ENCODE results near the gene TRIM9. TPM values are rescaled to one million over a fixed set of nuclear protein-coding genes. Genes with fewer than 3 reads are reported as not detected.

The TRIM9 gene
- total RNA-seq, 1 donor from 2014 or later = 1.3 TPM

DNA sequence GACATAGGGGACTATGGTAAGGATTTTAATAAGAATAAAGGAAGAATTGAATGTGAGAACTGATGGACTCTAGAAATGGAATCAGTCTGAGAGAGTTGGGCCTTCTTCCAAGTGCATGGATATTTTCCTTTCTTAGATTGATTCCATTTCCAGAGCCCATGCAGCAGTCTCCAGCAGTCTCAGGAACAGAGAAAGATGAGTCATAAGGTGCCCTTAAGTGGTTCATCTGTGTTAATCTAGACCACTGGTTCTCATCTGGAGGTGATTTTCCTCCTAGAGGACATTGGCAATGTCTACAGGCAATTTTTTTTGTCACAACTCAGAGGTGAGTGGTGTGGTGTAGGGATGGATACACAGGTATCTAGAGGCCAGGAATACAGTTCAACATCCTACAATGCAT, 25.9 kb downstream of the TRIM9 start:
- Histone ChIP-seq H3K27ac (no peak overlapping the region), H3K9me3 (ENCODE audit: low read depth) (no peaks in the 10 kb centered on the region), H4K20me1 (ENCODE audit: low read depth) (no peaks in the 10 kb centered on the region), H3K4me3 (no peak overlapping the region), H3F3A (ENCODE audit: low read depth) (no peaks in the 10 kb centered on the region), H3K4me1 (no peaks in the 10 kb centered on the region), H3K27me3 (no peaks in the 10 kb centered on the region), H3K79me2 (ENCODE audit: low read depth) (no peaks in the 10 kb centered on the region), H3K36me3 (no peaks in the 10 kb centered on the region), H3K9ac (no peak overlapping the region), H3K4me2 (no peak overlapping the region), H2AFZ (replicated peaks) (no peak overlapping the region)
- Mint-ChIP-seq H3K4me3 (no peak overlapping the region), H3K36me3 (no peaks in the 10 kb centered on the region), H3K27me3 (ENCODE audit: insufficient read depth, low read depth) (no peaks in the 10 kb centered on the region), H3K4me1 (peaks cover 3% of the 10 kb centered on the region), H3K9me3 (peaks cover 9% of the 10 kb centered on the region), H3K27ac (no peak overlapping the region)
- DNase-seq (ENCODE audit: low spot score) = no peak
- TF ChIP-seq, protein P1, sequence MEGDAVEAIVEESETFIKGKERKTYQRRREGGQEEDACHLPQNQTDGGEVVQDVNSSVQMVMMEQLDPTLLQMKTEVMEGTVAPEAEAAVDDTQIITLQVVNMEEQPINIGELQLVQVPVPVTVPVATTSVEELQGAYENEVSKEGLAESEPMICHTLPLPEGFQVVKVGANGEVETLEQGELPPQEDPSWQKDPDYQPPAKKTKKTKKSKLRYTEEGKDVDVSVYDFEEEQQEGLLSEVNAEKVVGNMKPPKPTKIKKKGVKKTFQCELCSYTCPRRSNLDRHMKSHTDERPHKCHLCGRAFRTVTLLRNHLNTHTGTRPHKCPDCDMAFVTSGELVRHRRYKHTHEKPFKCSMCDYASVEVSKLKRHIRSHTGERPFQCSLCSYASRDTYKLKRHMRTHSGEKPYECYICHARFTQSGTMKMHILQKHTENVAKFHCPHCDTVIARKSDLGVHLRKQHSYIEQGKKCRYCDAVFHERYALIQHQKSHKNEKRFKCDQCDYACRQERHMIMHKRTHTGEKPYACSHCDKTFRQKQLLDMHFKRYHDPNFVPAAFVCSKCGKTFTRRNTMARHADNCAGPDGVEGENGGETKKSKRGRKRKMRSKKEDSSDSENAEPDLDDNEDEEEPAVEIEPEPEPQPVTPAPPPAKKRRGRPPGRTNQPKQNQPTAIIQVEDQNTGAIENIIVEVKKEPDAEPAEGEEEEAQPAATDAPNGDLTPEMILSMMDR (IDR thresholded peaks at IDR 0.05) = no peak

DNA sequence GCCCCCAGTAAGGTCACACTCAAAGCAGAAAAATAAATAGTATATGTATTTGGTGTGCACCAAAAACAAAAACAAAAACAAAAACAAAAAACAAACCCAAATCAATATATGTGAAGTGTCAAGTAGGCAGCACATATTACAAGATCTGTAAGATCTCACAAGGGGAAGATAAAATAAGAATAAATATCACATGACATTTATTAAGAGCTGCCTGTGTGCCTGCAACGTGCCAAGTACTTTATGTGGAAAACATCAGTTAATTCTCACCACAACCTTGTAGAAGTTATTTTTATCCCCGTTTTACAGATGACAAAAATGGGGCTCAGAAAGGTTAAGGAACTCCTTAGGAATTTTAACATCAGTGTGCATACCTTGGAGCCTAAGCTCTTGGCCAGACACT, 26.6 kb downstream of the TRIM9 start:
- no peaks in the 10 kb centered on the region for H3K79me2 ChIP-seq (ENCODE audit: low read depth)
- no peaks in the 10 kb centered on the region for H3K9me3 ChIP-seq (ENCODE audit: low read depth)
- DNase-seq (ENCODE audit: low spot score) = no peak
- H3K27ac ChIP-seq = no peak overlapping the region
- H3K27ac Mint-ChIP-seq = no peak overlapping the region
- no peak overlapping the region for H3K4me3 Mint-ChIP-seq
- no peak overlapping the region for H3K4me2 ChIP-seq
- H2AFZ ChIP-seq (replicated peaks) = no peak overlapping the region
- H3K9ac ChIP-seq = no peak overlapping the region
- no peaks in the 10 kb centered on the region for H4K20me1 ChIP-seq (ENCODE audit: low read depth)
- no peaks in the 10 kb centered on the region for H3K36me3 ChIP-seq
- no peaks in the 10 kb centered on the region for H3K4me1 ChIP-seq
- H3F3A ChIP-seq (ENCODE audit: low read depth) = no peaks in the 10 kb centered on the region
- TF ChIP-seq EZH2 (IDR thresholded peaks at IDR 0.05) (no peak), EZH2phosphoT487 (IDR thresholded peaks at IDR 0.05) (no peak)
- TF ChIP-seq, protein P1 (IDR thresholded peaks at IDR 0.05) = no peak
- H3K4me1 Mint-ChIP-seq = peaks cover 3% of the 10 kb centered on the region
- H3K9me3 Mint-ChIP-seq = peaks cover 6% of the 10 kb centered on the region
- H3K4me3 ChIP-seq = no peak overlapping the region
- no peaks in the 10 kb centered on the region for H3K27me3 Mint-ChIP-seq (ENCODE audit: insufficient read depth, low read depth)
- H3K36me3 Mint-ChIP-seq = no peaks in the 10 kb centered on the region
- no peaks in the 10 kb centered on the region for H3K27me3 ChIP-seq

DNA sequence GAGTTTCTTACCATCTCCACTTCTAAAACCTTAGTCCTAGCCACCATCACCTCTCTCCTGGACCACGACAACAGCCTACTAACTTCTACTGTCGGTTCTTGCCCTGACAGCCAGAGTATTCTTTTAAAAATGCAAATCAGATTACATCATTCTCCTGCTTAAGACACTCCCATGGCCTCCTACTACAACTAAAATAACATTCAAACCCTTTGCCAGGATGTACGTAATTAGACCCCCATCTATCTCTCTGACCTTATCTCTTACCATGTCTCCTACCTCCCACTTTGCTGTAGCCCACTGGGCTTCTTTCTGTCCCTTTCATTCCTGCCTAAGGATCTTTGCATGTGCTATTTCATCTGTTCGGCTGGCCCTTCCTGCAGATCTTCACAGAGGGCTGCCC, 27.6 kb downstream of the TRIM9 start:
- H3K36me3 ChIP-seq = no peaks in the 10 kb centered on the region
- H2AFZ ChIP-seq (replicated peaks) = no peak overlapping the region
- H3K4me2 ChIP-seq = no peak overlapping the region
- no peak overlapping the region for H3K27ac ChIP-seq
- H3K9me3 ChIP-seq (ENCODE audit: low read depth) = no peaks in the 10 kb centered on the region
- H4K20me1 ChIP-seq (ENCODE audit: low read depth) = no peaks in the 10 kb centered on the region
- no peak overlapping the region for H3K4me3 Mint-ChIP-seq
- H3K36me3 Mint-ChIP-seq = no peaks in the 10 kb centered on the region
- no peak overlapping the region for H3K27ac Mint-ChIP-seq
- H3K9ac ChIP-seq = no peak overlapping the region
- no peaks in the 10 kb centered on the region for H3K4me1 ChIP-seq
- H3K4me3 ChIP-seq = no peak overlapping the region
- no peaks in the 10 kb centered on the region for H3K27me3 ChIP-seq
- no peak for TF ChIP-seq EZH2phosphoT487 (IDR thresholded peaks at IDR 0.05)
- H3K27me3 Mint-ChIP-seq (ENCODE audit: insufficient read depth, low read depth) = no peaks in the 10 kb centered on the region
- DNase-seq (ENCODE audit: low spot score) = no peak
- no peaks in the 10 kb centered on the region for H3K79me2 ChIP-seq (ENCODE audit: low read depth)
- peaks cover 14% of the 10 kb centered on the region for H3K9me3 Mint-ChIP-seq
- H3K4me1 Mint-ChIP-seq = peaks cover 3% of the 10 kb centered on the region
- H3F3A ChIP-seq (ENCODE audit: low read depth) = no peaks in the 10 kb centered on the region

DNA sequence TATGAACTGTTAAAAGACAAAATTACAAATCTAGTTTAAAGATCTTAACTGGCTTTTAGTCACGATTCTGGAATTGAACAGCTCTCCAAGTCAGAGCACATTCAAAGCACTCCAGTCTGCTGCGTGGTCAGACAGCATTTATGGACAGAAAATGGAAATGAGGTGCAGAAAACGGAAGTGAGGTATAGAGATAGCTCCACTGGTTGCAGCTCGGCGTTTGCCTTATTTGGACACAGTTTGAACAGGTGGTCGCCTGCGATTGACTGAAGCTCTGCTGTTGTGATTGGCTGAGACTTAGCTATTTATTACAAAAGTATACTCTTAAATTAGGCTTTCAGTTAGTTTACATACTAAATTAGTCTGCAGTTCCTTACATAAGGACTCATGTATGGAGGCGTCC, 28.3 kb downstream of the TRIM9 start:
- H3K36me3 Mint-ChIP-seq = peaks cover 2% of the 10 kb centered on the region
- H3K4me1 Mint-ChIP-seq = peaks cover 3% of the 10 kb centered on the region
- no peaks in the 10 kb centered on the region for H3K27me3 ChIP-seq
- no peaks in the 10 kb centered on the region for H3K9me3 ChIP-seq (ENCODE audit: low read depth)
- no peak overlapping the region for H3K9ac ChIP-seq
- TF ChIP-seq EZH2phosphoT487 (IDR thresholded peaks at IDR 0.05) = no peak
- no peak for TF ChIP-seq EZH2 (IDR thresholded peaks at IDR 0.05)
- TF ChIP-seq, protein P1 (IDR thresholded peaks at IDR 0.05) = no peak
- no peaks in the 10 kb centered on the region for H4K20me1 ChIP-seq (ENCODE audit: low read depth)
- no peak overlapping the region for H3K4me2 ChIP-seq
- peaks cover 16% of the 10 kb centered on the region for H3K9me3 Mint-ChIP-seq
- no peaks in the 10 kb centered on the region for H3K4me1 ChIP-seq
- no peak overlapping the region for H2AFZ ChIP-seq (replicated peaks)
- no peaks in the 10 kb centered on the region for H3K36me3 ChIP-seq
- H3K27me3 Mint-ChIP-seq (ENCODE audit: insufficient read depth, low read depth) = no peaks in the 10 kb centered on the region
- no peak overlapping the region for H3K27ac Mint-ChIP-seq
- no peak overlapping the region for H3K27ac ChIP-seq
- no peaks in the 10 kb centered on the region for H3F3A ChIP-seq (ENCODE audit: low read depth)
- H3K4me3 ChIP-seq = no peak overlapping the region
- no peak overlapping the region for H3K4me3 Mint-ChIP-seq
- no peak for DNase-seq (ENCODE audit: low spot score)
- H3K79me2 ChIP-seq (ENCODE audit: low read depth) = no peaks in the 10 kb centered on the region

All from neural progenitor cell (in vitro differentiated cells).